ENCODE results near the gene TMEM217. TPM values are rescaled to one million over a fixed set of nuclear protein-coding genes. Genes with fewer than 3 reads are reported as not detected.

TMEM217 gene
- total and polyA plus RNA-seq, 8 donors, result 2.1 to 5.3 (median 2.5) TPM

GRCh38 chr6:37207903-37208456, 50.0 kb downstream of the TMEM217 start:
- no peak overlapping the region for H3K4me3 ChIP-seq
- peak; percentile 79 to 90 for TF ChIP-seq CTCF (IDR thresholded peaks at IDR 0.05)
- no peaks in the 10 kb centered on the region for H3K27me3 ChIP-seq
- no peaks in the 10 kb centered on the region for H3K36me3 ChIP-seq
- peak; percentile 85 for ATAC-seq
- peak overlapping the region in 1 of 2 donors; percentile 46 for H3K27ac ChIP-seq
- intact Hi-C loops (cut with DNase I), result no loop called here
- peaks cover 0 to 59% of the 10 kb centered on the region in 2 donors for H3K4me1 ChIP-seq
- H3K9me3 ChIP-seq, result no peaks in the 10 kb centered on the region
- DNase-seq, result peak in 3 of 4 donors; percentile 41 to 92 (median 88)

- intact Hi-C loops (cut with DNase I), result no loop called here
- TF ChIP-seq CTCF (IDR thresholded peaks at IDR 0.05), result no peak
- Histone ChIP-seq H3K36me3 (no peaks in the 10 kb centered on the region), H3K4me1 (peaks cover 0 to 61% of the 10 kb centered on the region in 2 donors), H3K9me3 (no peaks in the 10 kb centered on the region), H3K27ac (no peak overlapping the region), H3K4me3 (no peak overlapping the region), H3K27me3 (no peaks in the 10 kb centered on the region)
- ATAC-seq (no peak), DNase-seq (peak in 1 of 4 donors; percentile 6)
Measured at GRCh38 chr6:37206622-37207021, 51.3 kb downstream of the TMEM217 start.

- H3K36me3 ChIP-seq, result no peaks in the 10 kb centered on the region
- no peak for DNase-seq
- H3K4me3 ChIP-seq, result no peak overlapping the region
- ATAC-seq, result no peak
- intact Hi-C loops (cut with DNase I), result no loop called here
- TF ChIP-seq CTCF (IDR thresholded peaks at IDR 0.05), result no peak
- H3K27me3 ChIP-seq, result no peaks in the 10 kb centered on the region
- peaks cover 0 to 61% of the 10 kb centered on the region in 2 donors for H3K4me1 ChIP-seq
- H3K27ac ChIP-seq, result peak overlapping the region in 1 of 2 donors; percentile 15
- H3K9me3 ChIP-seq, result no peaks in the 10 kb centered on the region
Measured at GRCh38 chr6:37205997-37206340, 52.0 kb downstream of the TMEM217 start.

- no peaks in the 10 kb centered on the region for H3K36me3 ChIP-seq
- DNase-seq (no peak), ATAC-seq (no peak)
- no peaks in the 10 kb centered on the region for H3K9me3 ChIP-seq
- peak overlapping the region in 1 of 2 donors; percentile 15 for H3K27ac ChIP-seq
- H3K27me3 ChIP-seq, result no peaks in the 10 kb centered on the region
- H3K4me3 ChIP-seq, result no peak overlapping the region
- H3K4me1 ChIP-seq, result peaks cover 0 to 56% of the 10 kb centered on the region in 2 donors
- intact Hi-C loops (cut with DNase I), result no loop called here
- no peak for TF ChIP-seq CTCF (IDR thresholded peaks at IDR 0.05)
Measured at GRCh38 chr6:37205175-37205996, 52.6 kb downstream of the TMEM217 start.

GRCh38 chr6:37204014-37204751, 53.8 kb downstream of the TMEM217 start:
- H3K4me1 ChIP-seq, result peaks cover 0 to 46% of the 10 kb centered on the region in 2 donors
- no peaks in the 10 kb centered on the region for H3K27me3 ChIP-seq
- H3K27ac ChIP-seq, result no peak overlapping the region
- peak in 1 of 4 donors; percentile 45 for DNase-seq
- no peak for TF ChIP-seq CTCF (IDR thresholded peaks at IDR 0.05)
- intact Hi-C loops (cut with DNase I), result no loop called here
- ATAC-seq, result peak; percentile 77
- no peaks in the 10 kb centered on the region for H3K9me3 ChIP-seq
- H3K4me3 ChIP-seq, result no peak overlapping the region
- no peaks in the 10 kb centered on the region for H3K36me3 ChIP-seq
